ENCODE measurements around the gene XAF1. TPM values are rescaled to one million over a fixed set of nuclear protein-coding genes. Genes with fewer than 3 reads are reported as not detected.

XAF1 gene
- total and polyA plus RNA-seq, 10 of the 15 experiments (the other 5 are each of a cell fraction or from before 2014, with no cell fraction given), result 16.3 to 59.1 (median 44.6) TPM

- H3K27me3 ChIP-seq (replicated peaks in 1 of 2; ENCODE audit: control insufficient read depth in 2 of 2, insufficient read depth in 2 of 2, low read length in 1 of 2), result peaks cover 4 to 8% of the 10 kb centered on the region in 2 experiments; a peak in 3 of 4 replicates
- DNase-seq (ENCODE audit: low read depth, low spot score) (no peak), ATAC-seq (no peak), FAIRE-seq (no peak)
- CTCF ChIA-PET, result interaction anchor here (1.2 kb wide), 1 partner anchor 241 kb away, joined by 3 read pairs; no protein-coding TSS in a partner anchor
- H3K79me2 ChIP-seq (ENCODE audit: control insufficient read depth, insufficient read depth, low read length), result no peaks in the 10 kb centered on the region
- H3K4me2 ChIP-seq (ENCODE audit: control insufficient read depth, insufficient read depth), result no peak overlapping the region
- SMC1A ChIA-PET (ENCODE audit: uncharacterized antibody, unreplicated experiment), result no interaction called here
- in situ Hi-C loops (cut with MboI) (no loop called here), intact Hi-C loops (cut with micrococcal nuclease; ENCODE audit: unreplicated experiment) (no loop called here)
- no peaks in the 10 kb centered on the region for H4K20me1 ChIP-seq (ENCODE audit: control insufficient read depth, insufficient read depth)
- H3K9ac ChIP-seq (ENCODE audit: control insufficient read depth, insufficient read depth, low read length), result no peak overlapping the region
- WGBS (ENCODE audit: insufficient coverage, insufficient replicate concordance, low lambda C conversion rate, missing lambda C conversion rate), result 38% methylated on average over 19 of the region's 29 CpGs
- no peaks in the 10 kb centered on the region for H3K4me1 ChIP-seq (ENCODE audit: control insufficient read depth, insufficient read depth, low read length)
- H3K4me3 ChIP-seq, result no peak overlapping the region
- POLR2A ChIA-PET, result no interaction called here
- TF ChIP-seq CBFB (IDR thresholded peaks at IDR 0.05; ENCODE audit: low read depth) (no peak), ZZZ3 (IDR thresholded peaks at IDR 0.05; ENCODE audit: control insufficient read depth, insufficient read length, low read depth) (no peak), CHD4 (IDR thresholded peaks at IDR 0.05) (no peak), CEBPZ (IDR thresholded peaks at IDR 0.05; ENCODE audit: low read depth, low read length) (no peak), ESRRA (IDR thresholded peaks at IDR 0.05; ENCODE audit: low read length) (no peak), SMAD5 (IDR thresholded peaks at IDR 0.05; ENCODE audit: low read depth) (no peak), IRF3 (IDR thresholded peaks at IDR 0.05) (no peak), RCOR1 (conservative IDR thresholded peaks at IDR 0.05; ENCODE audit: low read depth, low read length) (no peak), CEBPB (IDR thresholded peaks at IDR 0.05; ENCODE audit: borderline replicate concordance in 1 of 2, low read depth in 2 of 2, low read length in 2 of 2) (no peak), CTCF (IDR thresholded peaks at IDR 0.05 in 2 of 3, conservative IDR thresholded peaks at IDR 0.05 in 1 of 3; ENCODE audit: control insufficient read depth in 2 of 3, extremely low read depth in 1 of 3, insufficient read depth in 1 of 3, low read depth in 3 of 3, low read length in 3 of 3) (no peak)
- no peak overlapping the region for H2AFZ ChIP-seq (ENCODE audit: control insufficient read depth, low read depth, low read length)
- BruUV-seq (replicated peaks), result no TSS peak
- no peaks in the 10 kb centered on the region for H3K36me3 ChIP-seq (ENCODE audit: control insufficient read depth in 2 of 2, insufficient read depth in 2 of 2, low read length in 1 of 2)
- no peaks in the 10 kb centered on the region; the same call in 2 of the 3 replicates for H3K9me3 ChIP-seq (replicated peaks; ENCODE audit: control insufficient read depth, insufficient read depth, low read length)
- H3K27ac ChIP-seq (ENCODE audit: control insufficient read depth, insufficient read depth), result no peak overlapping the region
- RAD21 ChIA-PET (ENCODE audit: unreplicated experiment), result no interaction called here
These were observed 42.0 kb upstream of the XAF1 start for GRCh38 chr17:6713918-6714271.
